HG03196 (cell line): ENCODE data around the gene LDB2.

Experiments
- ATAC-seq: cut with Tn5 transposase; IDR thresholded peaks from one replicate; pipeline ENCODE4 v1.9.1; 2021; ENCODE audit not compliant: unreplicated experiment

LDB2 gene

GRCh38 chr4:16844816-16845586, 53.4 kb downstream of the LDB2 start:
- ATAC-seq: no peak

- no peak for ATAC-seq
Observed at GRCh38 chr4:16843831-16844508, 54.5 kb downstream of the LDB2 start.

GRCh38 chr4:16838226-16838875, 60.1 kb downstream of the LDB2 start:
- no peak for ATAC-seq

GRCh38 chr4:16837475-16837874, 61.0 kb downstream of the LDB2 start:
- no peak for ATAC-seq

- no peak for ATAC-seq
Observed at GRCh38 chr4:16836324-16836723, 62.1 kb downstream of the LDB2 start.

- no peak for ATAC-seq
Observed at GRCh38 chr4:16835597-16836247, 62.7 kb downstream of the LDB2 start.

- ATAC-seq: no peak
Observed at GRCh38 chr4:16834814-16835213, 63.6 kb downstream of the LDB2 start.

GRCh38 chr4:16833722-16834121, 64.7 kb downstream of the LDB2 start:
- ATAC-seq: no peak

- no peak for ATAC-seq
Observed at GRCh38 chr4:16830081-16830480, 68.4 kb downstream of the LDB2 start.

- no peak for ATAC-seq
Observed at GRCh38 chr4:16827794-16828724, 70.4 kb downstream of the LDB2 start.

GRCh38 chr4:16827045-16827444, 71.4 kb downstream of the LDB2 start:
- ATAC-seq: no peak

GRCh38 chr4:16826406-16826910, 72.0 kb downstream of the LDB2 start:
- no peak for ATAC-seq

GRCh38 chr4:16824278-16824806, 74.1 kb downstream of the LDB2 start:
- no peak for ATAC-seq

- no peak for ATAC-seq
Observed at GRCh38 chr4:16820329-16820728, 78.1 kb downstream of the LDB2 start.

GRCh38 chr4:16819652-16820051, 78.8 kb downstream of the LDB2 start:
- no peak for ATAC-seq

GRCh38 chr4:16818005-16818404, 80.4 kb downstream of the LDB2 start:
- ATAC-seq: no peak

- no peak for ATAC-seq
Observed at GRCh38 chr4:16817286-16817685, 81.2 kb downstream of the LDB2 start.

- ATAC-seq: no peak
Observed at GRCh38 chr4:16814361-16814760, 84.1 kb downstream of the LDB2 start.

- no peak for ATAC-seq
Observed at GRCh38 chr4:16812041-16812440, 86.4 kb downstream of the LDB2 start.

- ATAC-seq: no peak
Observed at GRCh38 chr4:16809943-16810342, 88.5 kb downstream of the LDB2 start.
